HepG2 (cell line): Measurements from ENCODE around the gene ZNF195. TPM values are rescaled to one million over a fixed set of nuclear protein-coding genes. Genes with fewer than 3 reads are reported as not detected.
"Not testable (repeated sequence)": the region's sequence is repeated elsewhere in the genome, so short reads cannot be mapped to it uniquely, and the experiment has no call there.

ENCODE experiments used
- ATAC-seq: fragments of 200-7000 bp; cut with Tn5 transposase; 3 replicates; pipeline ENCODE4 v1.9.1; 2020; ENCODE audit warnings: mild to moderate bottlenecking, moderate library complexity
- BruUV-seq: library from RNA; stranded (reverse); fragments of 400-500 nt; replicated peaks from 2 replicates; lab custom pipeline; 2021; lab: Mats Ljungman, UMichigan
- CTCF ChIA-PET: fragments of 300-600 bp; formaldehyde crosslinking; extraction: SDS; loops from one replicate; lab custom pipeline; 2021; ENCODE audit warnings: low total read pairs, inconsistent platforms, low intra/inter-chr PET ratio; lab: Yijun Ruan, JAX
- POLR2A ChIA-PET: fragments of 350-600 bp; sonication (Branson Sonifier 250); formaldehyde crosslinking; loops from one replicate; lab custom pipeline; 2020; ENCODE audit warnings: antibody characterized with exemption, inconsistent platforms; lab: Yijun Ruan, JAX
- DNase-seq: peaks from one replicate; pipeline ENCODE4 v3.0.0-alpha.2; 2015; ENCODE audit warnings: low spot score
- FAIRE-seq: peaks from 3 replicates; lab custom pipeline; 2011; peaks lifted over from hg19 to GRCh38; lab: Jason Lieb, UNC
- H2AFZ ChIP-seq: one replicate; pipeline ENCODE4 v1.6.1; 2011; ENCODE audit warnings: low read length, inconsistent platforms
- H3K27ac ChIP-seq: fragments of 300-600 bp; 3 replicates; pipeline ENCODE4 v1.8.0; 2011; ENCODE audit warnings: mixed run types, mild to moderate bottlenecking, mixed read lengths, low read length, inconsistent platforms; ENCODE audit not compliant: insufficient read depth; ENCODE audit errors: extremely low read length
- H3K27me3 ChIP-seq, 2 experiments: fragments of 200-600 bp in 1 of 2; 2 replicates in 1 of 2; 3 replicates in 1 of 2; pipeline versions ENCODE4 v1.6.0 to v1.8.0; 2011; ENCODE audit warnings: low read length in 2 of 2, mild to moderate bottlenecking in 2 of 2, moderate library complexity in 2 of 2, inconsistent platforms in 1 of 2; ENCODE audit not compliant: insufficient read depth in 2 of 2, control insufficient read depth in 1 of 2
- H3K36me3 ChIP-seq, 2 experiments: fragments of 200-600 bp in 1 of 2; replicated peaks in 1 of 2; 2 replicates in 1 of 2; 3 replicates in 1 of 2; pipeline versions ENCODE4 v1.5.1 to v1.8.0; 2011; ENCODE audit warnings: low read length in 2 of 2, inconsistent platforms in 1 of 2; ENCODE audit not compliant: insufficient read depth in 2 of 2, control insufficient read depth in 1 of 2
- H3K4me1 ChIP-seq: 2 replicates; pipeline ENCODE4 v1.5.1; 2012; ENCODE audit warnings: low read length, inconsistent platforms; ENCODE audit not compliant: insufficient read depth
- H3K4me2 ChIP-seq: 2 replicates; pipeline ENCODE4 v1.6.0; 2011; ENCODE audit warnings: low read depth, low read length, inconsistent platforms
- H3K4me3 ChIP-seq, 3 experiments: fragments of 200-600 bp in 1 of 3; sonication (generic), shearing (Covaris generic) in 1 of 3; replicated peaks in 1 of 3; 2 replicates each; pipeline ENCODE4 v1.5.1; 2011 to 2016; ENCODE audit warnings: low read length in 3 of 3, inconsistent platforms in 2 of 3, low read depth in 2 of 3, mild to moderate bottlenecking in 2 of 3, control low read depth in 1 of 3, mixed read lengths in 1 of 3; ENCODE audit not compliant: insufficient read depth in 1 of 3
- H3K79me2 ChIP-seq: one replicate; pipeline ENCODE4 v1.6.1; 2011; ENCODE audit warnings: low read length, inconsistent platforms; ENCODE audit not compliant: insufficient read depth
- H3K9ac ChIP-seq: 2 replicates; pipeline ENCODE4 v1.6.0; 2011; ENCODE audit warnings: mild to moderate bottlenecking, low read depth, low read length, inconsistent platforms; ENCODE audit not compliant: insufficient read depth
- H3K9me3 ChIP-seq: 2 replicates; pipeline ENCODE4 v1.5.1; 2012; ENCODE audit warnings: mild to moderate bottlenecking, low read length
- H4K20me1 ChIP-seq: 2 replicates; pipeline ENCODE4 v1.6.0; 2011; ENCODE audit warnings: inconsistent platforms, mild to moderate bottlenecking, low read length, moderate library complexity; ENCODE audit not compliant: insufficient read depth
- RAD21 ChIP-seq: fragments of 450-650 bp; formaldehyde crosslinking; IDR thresholded peaks from 2 replicates; pipeline ENCODE4 v1.5.0; 2020; ENCODE audit warnings: mild to moderate bottlenecking
- STAG1 ChIP-seq: sonication (generic); formaldehyde crosslinking; IDR thresholded peaks from 2 replicates; pipeline ENCODE4 v1.4.0; 2020; ENCODE audit warnings: missing genetic modification reagents
- WGBS: methylation state at CpG from one replicate; pipeline ENCODE4 v1.1.6; 2017; ENCODE audit warnings: low lambda C conversion rate; 5-methylcytosine and 5-hydroxymethylcytosine counted together
- in situ Hi-C: cut with HindIII; loops from 2 replicates; pipeline ENCODE4 v1.10.0; 2017; ENCODE audit warnings: low pct_unique_long_range_greater_than_20kb; ENCODE audit not compliant: extremely low pct_ligation_motif_present
- intact Hi-C: fragments of 100-400 bp; cut with micrococcal nuclease; formaldehyde crosslinking; loops from one replicate; pipeline ENCODE4 v1.10.0; 2022; ENCODE audit not compliant: unreplicated experiment
- polyA plus RNA-seq, 8 experiments: library from polyadenylated mRNA; depleted of rRNA in 3 of 8; stranded (reverse) in 7 of 8; unstranded in 1 of 8; fragments of >200 nt; fragmentation: Illumina TruSeq in 4 of 8; extraction: Trizol in 4 of 8; gene quantifications; 2 replicates each; pipeline versions ENCODE4 v1.2.1 to v1.2.3, GENCODE V29; 2011 to 2016; ENCODE audit warnings: low read depth in 4 of 8, missing spikeins in 1 of 8, mixed read lengths in 1 of 8; ENCODE audit not compliant: insufficient read depth in 1 of 8
- total RNA-seq, 5 experiments: library from RNA; depleted of rRNA; stranded (reverse); fragments of >200 nt; fragmentation: Illumina TruSeq; extraction: Trizol; gene quantifications; 2 replicates each; pipeline ENCODE4 v1.2.3, GENCODE V29; 2016; ENCODE audit warnings: low read depth in 1 of 5
- TF ChIP-seq, protein P1 (sequence below): sonication (generic); formaldehyde crosslinking; IDR thresholded peaks from 2 replicates; pipeline ENCODE4 v1.5.0; 2020; ENCODE audit warnings: mild to moderate bottlenecking, missing genetic modification reagents, moderate library complexity

ZNF195 gene
- total and polyA plus RNA-seq, 2 of the 13 experiments (the other 11 are each of a cell fraction or from before 2014, with no cell fraction given): 17.3 to 31.4 TPM

DNA sequence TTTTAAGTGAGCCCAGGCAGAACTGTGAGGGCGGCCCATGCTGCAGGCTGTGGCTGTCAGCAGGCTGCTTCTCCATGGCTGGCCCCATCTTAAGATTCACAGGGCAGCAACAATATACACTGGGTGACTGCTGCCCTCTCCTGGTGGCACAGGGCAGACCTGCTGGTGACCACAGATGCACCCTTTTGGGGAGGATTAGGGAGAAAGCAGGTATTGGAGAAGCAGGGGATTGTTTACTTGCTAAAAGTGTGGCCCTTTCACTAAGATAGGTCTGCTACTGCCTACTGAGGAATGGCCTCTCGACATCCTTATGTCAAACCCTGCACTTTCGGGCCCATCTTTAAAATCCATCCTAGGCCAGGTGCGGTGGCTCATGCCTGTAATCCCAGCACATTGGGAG is 38.1 kb upstream of the ZNF195 start:
- H3K27me3 ChIP-seq, BruUV-seq, POLR2A ChIA-PET, DNase-seq, ATAC-seq, in situ Hi-C loops, H4K20me1 ChIP-seq, H3K79me2 ChIP-seq, H3K9ac ChIP-seq, H3K4me1 ChIP-seq, H3K36me3 ChIP-seq, H3K4me3 ChIP-seq: not testable (repeated sequence)
- 34% methylated on average over 4 of the region's 4 CpGs for WGBS
- CTCF ChIA-PET: interaction anchor here (1.3 kb wide), 1 partner anchor 75 kb away, joined by 7 read pairs; no protein-coding TSS in a partner anchor
- TF ChIP-seq RAD21 (CRISPR knock-in tag) (peak; percentile 31; the same call in 1 of the 2 replicates), STAG1 (CRISPR knock-in tag) (peak; percentile 67)
- TF ChIP-seq, protein P1, sequence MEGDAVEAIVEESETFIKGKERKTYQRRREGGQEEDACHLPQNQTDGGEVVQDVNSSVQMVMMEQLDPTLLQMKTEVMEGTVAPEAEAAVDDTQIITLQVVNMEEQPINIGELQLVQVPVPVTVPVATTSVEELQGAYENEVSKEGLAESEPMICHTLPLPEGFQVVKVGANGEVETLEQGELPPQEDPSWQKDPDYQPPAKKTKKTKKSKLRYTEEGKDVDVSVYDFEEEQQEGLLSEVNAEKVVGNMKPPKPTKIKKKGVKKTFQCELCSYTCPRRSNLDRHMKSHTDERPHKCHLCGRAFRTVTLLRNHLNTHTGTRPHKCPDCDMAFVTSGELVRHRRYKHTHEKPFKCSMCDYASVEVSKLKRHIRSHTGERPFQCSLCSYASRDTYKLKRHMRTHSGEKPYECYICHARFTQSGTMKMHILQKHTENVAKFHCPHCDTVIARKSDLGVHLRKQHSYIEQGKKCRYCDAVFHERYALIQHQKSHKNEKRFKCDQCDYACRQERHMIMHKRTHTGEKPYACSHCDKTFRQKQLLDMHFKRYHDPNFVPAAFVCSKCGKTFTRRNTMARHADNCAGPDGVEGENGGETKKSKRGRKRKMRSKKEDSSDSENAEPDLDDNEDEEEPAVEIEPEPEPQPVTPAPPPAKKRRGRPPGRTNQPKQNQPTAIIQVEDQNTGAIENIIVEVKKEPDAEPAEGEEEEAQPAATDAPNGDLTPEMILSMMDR (CRISPR knock-in tag): peak; percentile 71
- TF ChIP-seq, all 625 proteins: peak for 3; not testable (repeated sequence) for 622
- intact Hi-C loops, H2AFZ ChIP-seq, H3K9me3 ChIP-seq, FAIRE-seq, H3K4me2 ChIP-seq, H3K27ac ChIP-seq: not testable (repeated sequence)

DNA sequence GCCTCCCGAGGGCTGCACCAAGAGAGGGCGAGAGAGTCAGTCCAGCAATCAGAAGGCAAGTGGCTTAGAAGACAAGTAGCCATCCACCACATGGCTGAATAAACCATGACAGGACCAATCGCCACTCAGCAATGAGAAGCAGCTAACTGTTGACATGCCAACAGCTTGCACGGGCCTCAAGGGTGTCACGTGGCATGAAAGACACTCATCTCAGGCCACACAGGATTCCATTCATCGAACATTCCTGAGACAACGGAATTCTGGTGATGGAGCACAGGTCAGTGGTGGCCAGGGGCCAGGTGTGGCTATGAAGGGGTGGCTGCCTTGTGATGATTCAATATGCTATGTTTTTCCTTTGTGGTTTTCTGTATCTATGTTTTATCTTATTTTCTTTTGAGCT is 36.4 kb upstream of the ZNF195 start:
- ATAC-seq, in situ Hi-C loops, H3K27ac ChIP-seq, H2AFZ ChIP-seq, DNase-seq, H3K4me3 ChIP-seq, H3K4me2 ChIP-seq, POLR2A ChIA-PET, H3K9ac ChIP-seq, H3K79me2 ChIP-seq, CTCF ChIA-PET, H3K27me3 ChIP-seq, H3K36me3 ChIP-seq, intact Hi-C loops, FAIRE-seq, H4K20me1 ChIP-seq, BruUV-seq, H3K9me3 ChIP-seq, H3K4me1 ChIP-seq: not testable (repeated sequence)
- 60% methylated on average over 3 of the region's 7 CpGs for WGBS

DNA sequence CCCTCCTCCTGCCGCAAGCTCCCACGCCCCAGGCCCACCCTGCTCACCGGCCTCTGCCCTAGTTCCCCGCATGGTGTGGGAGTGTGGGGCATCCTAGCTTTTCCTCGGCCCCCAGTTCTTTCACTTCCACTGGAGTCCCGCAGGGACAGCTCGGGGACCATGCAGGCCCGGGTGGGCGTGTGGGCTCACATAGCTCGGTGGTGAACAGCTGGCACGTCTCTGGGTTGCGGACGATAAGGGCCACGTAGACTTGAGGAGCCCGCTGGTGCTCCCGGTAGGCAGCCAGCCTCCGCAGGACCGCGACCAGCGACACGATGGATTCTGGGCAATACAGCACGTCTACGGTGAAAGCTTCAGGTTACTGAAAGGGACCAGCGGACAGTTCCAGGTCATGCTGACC is 34.7 kb upstream of the ZNF195 start:
- H3K36me3 ChIP-seq, DNase-seq, ATAC-seq, H3K27ac ChIP-seq, H3K9me3 ChIP-seq, H2AFZ ChIP-seq, intact Hi-C loops, H3K4me3 ChIP-seq, H3K9ac ChIP-seq, H4K20me1 ChIP-seq, CTCF ChIA-PET, FAIRE-seq, H3K79me2 ChIP-seq, BruUV-seq, H3K4me2 ChIP-seq, in situ Hi-C loops, H3K27me3 ChIP-seq, POLR2A ChIA-PET, H3K4me1 ChIP-seq: not testable (repeated sequence)
- WGBS: 63% methylated on average over 23 of the region's 24 CpGs
